Sigmoid colon (tissue), 7 donors: ENCODE measurements around the gene MXD4. TPM values are rescaled to one million over a fixed set of nuclear protein-coding genes. Genes with fewer than 3 reads are reported as not detected.

Source experiments
- DNase-seq: peaks from one replicate; pipeline ENCODE4 v3.0.0-alpha.2; 2019
- H3K27ac ChIP-seq, 4 donors: fragments of 200-600 bp; sonication (generic); one replicate each; pipeline ENCODE4 v1.5.1; 2016 to 2019; ENCODE audit warnings: mild to moderate bottlenecking in 1 of 4
- H3K27me3 ChIP-seq, 3 donors: fragments of 200-600 bp; sonication (generic); one replicate each; pipeline ENCODE4 v1.5.1; 2019; ENCODE audit warnings: mild to moderate bottlenecking in 1 of 3
- H3K36me3 ChIP-seq, 4 donors: fragments of 200-600 bp; sonication (generic); one replicate each; pipeline ENCODE4 v1.5.1; 2016 to 2019
- H3K4me1 ChIP-seq, 4 donors: fragments of 200-600 bp; sonication (generic); one replicate each; pipeline ENCODE4 v1.5.1; 2017 to 2019
- H3K4me3 ChIP-seq, 4 donors: fragments of 200-600 bp; sonication (generic); one replicate each; pipeline ENCODE4 v1.5.1; 2017 to 2019; ENCODE audit warnings: mild to moderate bottlenecking in 2 of 4, moderate library complexity in 1 of 4
- H3K9me3 ChIP-seq, 4 donors: fragments of 200-600 bp in 3 of 4; sonication (generic) in 3 of 4; one replicate each; pipeline versions ENCODE4 v1.5.1 to v1.6.1; 2013 to 2019
- EP300 ChIP-seq, 4 donors: sonication (generic); formaldehyde crosslinking; IDR thresholded peaks; one replicate each; pipeline ENCODE4 v1.6.1; 2017; ENCODE audit warnings: antibody characterized with exemption in 4 of 4
- POLR2A ChIP-seq, 2 donors: fragments of 450-650 bp; IDR thresholded peaks; one replicate each; pipeline ENCODE4 v1.6.1; 2016; ENCODE audit warnings: antibody characterized with exemption in 2 of 2, mild to moderate bottlenecking in 2 of 2, moderate library complexity in 2 of 2
- POLR2AphosphoS5 ChIP-seq, 4 donors: sonication (generic); formaldehyde crosslinking; IDR thresholded peaks; one replicate each; pipeline ENCODE4 v1.6.1; 2017; ENCODE audit warnings: antibody characterized with exemption in 4 of 4
- WGBS, 2 donors: extraction: QIAGEN DNeasy Blood & Tissue Kit; methylation state at CpG; one replicate each; pipeline ENCODE4 v1.1.7; 2013; 5-methylcytosine and 5-hydroxymethylcytosine counted together
- intact Hi-C: fragments of 100-400 bp; cut with DNase I; formaldehyde crosslinking; loops from one replicate; pipeline ENCODE4 v1.15.1; 2023
- polyA plus RNA-seq, 3 donors: library from polyadenylated mRNA; stranded (reverse); fragments of 200-250 nt; gene quantifications; one replicate each; pipeline ENCODE4 v1.2.3, GENCODE V29; 2013
- total RNA-seq, 4 donors: library from RNA; depleted of rRNA; stranded (reverse); fragments of >200 nt; gene quantifications; one replicate each; pipeline ENCODE4 v1.1.0, GENCODE V29; 2016
- TF ChIP-seq, protein P1 (sequence below), 4 experiments: fragments of 450-650 bp in 3 of 4; fragments of 200-600 bp in 1 of 4; IDR thresholded peaks; one replicate each; pipeline ENCODE4 v1.5.1; 2016 to 2019; ENCODE audit warnings: antibody characterized with exemption in 4 of 4, mild to moderate bottlenecking in 3 of 4, moderate library complexity in 2 of 4
- donor health status: healthy with polysubstance abuse.
- donor health status: Bipolar disorder and iron deficiency.
- donor health status: healthy.

The MXD4 gene
- total and polyA plus RNA-seq, 7 donors: 25.0 to 62.0 (median 36.4) TPM

DNA sequence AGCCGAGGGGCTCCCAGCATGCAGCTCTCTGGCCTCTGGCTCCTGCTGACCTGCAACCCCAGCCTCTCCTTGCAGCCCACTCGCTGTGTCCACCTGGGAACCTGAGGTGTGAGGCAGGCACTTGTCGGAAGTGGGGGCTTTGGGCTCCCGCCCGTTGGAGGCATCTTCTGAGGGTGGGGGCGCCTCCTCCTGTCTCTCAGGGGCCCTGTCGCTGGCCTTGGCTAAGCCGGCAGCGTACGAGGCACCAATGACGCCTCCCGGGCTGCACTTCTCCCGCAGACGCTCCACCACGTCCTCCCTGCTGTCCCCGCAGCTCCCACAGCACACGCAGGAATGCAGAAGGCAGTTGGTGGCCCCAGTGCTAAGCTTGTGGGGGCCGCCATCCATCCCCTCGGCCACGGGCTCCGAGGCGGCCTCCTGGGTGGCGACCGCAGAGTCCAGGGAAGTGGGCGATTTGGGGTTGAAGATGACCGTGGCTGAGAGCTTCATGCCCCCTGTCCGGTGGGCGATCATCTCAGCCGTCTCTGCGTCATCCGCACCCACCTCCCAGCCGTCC lies 42.5 kb upstream of the MXD4 start:
- Histone ChIP-seq H3K9me3 (peaks cover 0 to 7% (median 0%) of the 10 kb centered on the region in 4 donors), H3K27me3 (no peaks in the 10 kb centered on the region), H3K36me3 (no peaks in the 10 kb centered on the region), H3K4me3 (no peak overlapping the region), H3K4me1 (peaks cover 0 to 14% (median 5%) of the 10 kb centered on the region in 4 donors), H3K27ac (no peak overlapping the region)
- intact Hi-C loops: no loop called here
- TF ChIP-seq POLR2AphosphoS5 (IDR thresholded peaks at IDR 0.05) (no peak), EP300 (IDR thresholded peaks at IDR 0.05) (no peak), POLR2A (IDR thresholded peaks at IDR 0.05) (no peak)
- TF ChIP-seq, protein P1, sequence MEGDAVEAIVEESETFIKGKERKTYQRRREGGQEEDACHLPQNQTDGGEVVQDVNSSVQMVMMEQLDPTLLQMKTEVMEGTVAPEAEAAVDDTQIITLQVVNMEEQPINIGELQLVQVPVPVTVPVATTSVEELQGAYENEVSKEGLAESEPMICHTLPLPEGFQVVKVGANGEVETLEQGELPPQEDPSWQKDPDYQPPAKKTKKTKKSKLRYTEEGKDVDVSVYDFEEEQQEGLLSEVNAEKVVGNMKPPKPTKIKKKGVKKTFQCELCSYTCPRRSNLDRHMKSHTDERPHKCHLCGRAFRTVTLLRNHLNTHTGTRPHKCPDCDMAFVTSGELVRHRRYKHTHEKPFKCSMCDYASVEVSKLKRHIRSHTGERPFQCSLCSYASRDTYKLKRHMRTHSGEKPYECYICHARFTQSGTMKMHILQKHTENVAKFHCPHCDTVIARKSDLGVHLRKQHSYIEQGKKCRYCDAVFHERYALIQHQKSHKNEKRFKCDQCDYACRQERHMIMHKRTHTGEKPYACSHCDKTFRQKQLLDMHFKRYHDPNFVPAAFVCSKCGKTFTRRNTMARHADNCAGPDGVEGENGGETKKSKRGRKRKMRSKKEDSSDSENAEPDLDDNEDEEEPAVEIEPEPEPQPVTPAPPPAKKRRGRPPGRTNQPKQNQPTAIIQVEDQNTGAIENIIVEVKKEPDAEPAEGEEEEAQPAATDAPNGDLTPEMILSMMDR (IDR thresholded peaks at IDR 0.05): no peak
- no peak for DNase-seq
- WGBS, 2 donors: 92% methylated on average over 32 of the region's 32 CpGs

- 26 to 80% methylated on average over 31 of the region's 31 CpGs for WGBS, 2 donors
- Histone ChIP-seq H3K36me3 (no peaks in the 10 kb centered on the region), H3K27ac (no peak overlapping the region), H3K9me3 (peaks cover 0 to 7% (median 0%) of the 10 kb centered on the region in 4 donors), H3K4me1 (peaks cover 0 to 14% (median 5%) of the 10 kb centered on the region in 4 donors), H3K27me3 (no peaks in the 10 kb centered on the region), H3K4me3 (no peak overlapping the region)
- intact Hi-C loops: no loop called here
- peak; percentile 56 for DNase-seq
- TF ChIP-seq POLR2AphosphoS5 (IDR thresholded peaks at IDR 0.05) (no peak), POLR2A (IDR thresholded peaks at IDR 0.05) (no peak), EP300 (IDR thresholded peaks at IDR 0.05) (no peak)
- TF ChIP-seq, protein P1 (IDR thresholded peaks at IDR 0.05): no peak
Observed at GRCh38 chr4:2303686-2304320, 41.9 kb upstream of the MXD4 start.

DNA sequence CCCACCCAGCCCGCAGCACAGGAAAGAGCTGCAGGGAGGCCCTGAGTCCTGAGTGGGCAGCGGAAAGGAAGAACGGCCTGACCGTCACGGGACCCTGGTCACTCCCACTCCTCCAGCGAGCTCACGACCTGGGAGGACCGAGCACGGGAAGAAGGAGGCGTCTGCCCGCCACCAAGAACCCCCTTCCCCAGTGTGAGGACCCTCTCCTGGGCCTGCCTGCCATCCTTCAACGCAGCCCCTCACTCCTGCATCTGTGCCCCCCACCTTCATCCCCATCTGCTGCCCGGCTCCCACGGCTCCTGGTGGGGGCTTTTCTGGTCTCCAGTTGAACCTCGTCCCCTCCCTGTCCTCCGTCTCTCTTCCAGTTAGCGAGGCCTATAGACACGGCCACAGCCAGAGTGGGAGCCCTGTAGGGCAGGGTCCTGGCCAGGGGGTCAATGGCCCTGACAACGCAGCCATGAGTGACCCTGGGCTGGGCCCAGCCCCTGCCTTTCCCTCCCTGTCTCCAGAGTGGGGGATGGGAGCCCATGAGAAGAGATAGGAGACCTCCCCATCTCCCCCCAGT lies 41.3 kb upstream of the MXD4 start:
- Histone ChIP-seq H3K9me3 (peaks cover 0 to 7% (median 0%) of the 10 kb centered on the region in 4 donors), H3K4me3 (no peak overlapping the region), H3K36me3 (no peaks in the 10 kb centered on the region), H3K27ac (no peak overlapping the region), H3K4me1 (peaks cover 0 to 14% (median 5%) of the 10 kb centered on the region in 4 donors), H3K27me3 (no peaks in the 10 kb centered on the region)
- WGBS, 2 donors: 91 to 96% methylated on average over 19 of the region's 19 CpGs
- no peak for TF ChIP-seq POLR2AphosphoS5 (IDR thresholded peaks at IDR 0.05)
- no peak for TF ChIP-seq POLR2A (IDR thresholded peaks at IDR 0.05)
- no peak for TF ChIP-seq EP300 (IDR thresholded peaks at IDR 0.05)
- TF ChIP-seq, protein P1 (IDR thresholded peaks at IDR 0.05): no peak
- intact Hi-C loops: no loop called here
- no peak for DNase-seq

GRCh38 chr4:2302387-2303119 lies 40.6 kb upstream of the MXD4 start:
- Histone ChIP-seq H3K27me3 (no peaks in the 10 kb centered on the region), H3K27ac (peak overlapping the region in 2 of 4 donors; percentile 69 to 71), H3K9me3 (peaks cover 0 to 7% (median 0%) of the 10 kb centered on the region in 4 donors), H3K36me3 (no peaks in the 10 kb centered on the region), H3K4me1 (peaks cover 0 to 14% (median 5%) of the 10 kb centered on the region in 4 donors), H3K4me3 (no peak overlapping the region)
- TF ChIP-seq POLR2AphosphoS5 (IDR thresholded peaks at IDR 0.05) (no peak), POLR2A (IDR thresholded peaks at IDR 0.05) (no peak), EP300 (IDR thresholded peaks at IDR 0.05) (no peak)
- TF ChIP-seq, protein P1 (IDR thresholded peaks at IDR 0.05): no peak
- 94 to 95% methylated on average over 28 of the region's 28 CpGs for WGBS, 2 donors
- intact Hi-C loops: no loop called here
- no peak for DNase-seq
